Measurements from ENCODE around the gene MPV17L2.

The MPV17L2 gene

GRCh38 chr19:18192673-18193387 lies at the start of gene MPV17L2:
MPV17L2 (plus strand) TSS chr19:18193218; CDS start chr19:18193282, 64 bp downstream.
- in situ Hi-C loops (cut with HindIII; ENCODE audit: low pct_ligation_motif_present, low pct_unique_long_range_greater_than_20kb, low sequenced_read_pairs) = no loop called here
- DNase-seq = peak; percentile 99

DNA sequence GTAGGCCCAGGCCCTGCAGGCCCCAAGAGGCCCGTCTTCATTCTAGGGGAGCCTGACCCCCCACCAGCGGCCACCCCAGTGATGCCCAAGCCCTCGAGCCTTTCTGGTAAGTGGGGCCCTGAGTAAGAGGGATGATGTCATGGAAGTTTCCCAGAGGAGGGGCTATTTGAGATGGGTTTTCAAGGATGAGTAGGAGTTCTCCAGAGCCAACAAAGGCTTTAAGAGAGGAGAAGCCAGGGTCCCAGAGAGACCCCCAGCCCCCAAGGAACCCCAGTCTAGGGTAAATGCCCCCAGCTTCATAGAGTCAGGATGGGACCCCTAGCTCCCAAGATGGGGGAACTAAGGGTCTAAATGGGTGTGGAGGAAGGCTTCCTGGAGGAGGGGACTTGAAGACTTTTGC lies 49.1 kb upstream of the MPV17L2 start:
- no peak for DNase-seq
- in situ Hi-C loops (cut with HindIII; ENCODE audit: low pct_ligation_motif_present, low pct_unique_long_range_greater_than_20kb, low sequenced_read_pairs) = no loop called here

DNA sequence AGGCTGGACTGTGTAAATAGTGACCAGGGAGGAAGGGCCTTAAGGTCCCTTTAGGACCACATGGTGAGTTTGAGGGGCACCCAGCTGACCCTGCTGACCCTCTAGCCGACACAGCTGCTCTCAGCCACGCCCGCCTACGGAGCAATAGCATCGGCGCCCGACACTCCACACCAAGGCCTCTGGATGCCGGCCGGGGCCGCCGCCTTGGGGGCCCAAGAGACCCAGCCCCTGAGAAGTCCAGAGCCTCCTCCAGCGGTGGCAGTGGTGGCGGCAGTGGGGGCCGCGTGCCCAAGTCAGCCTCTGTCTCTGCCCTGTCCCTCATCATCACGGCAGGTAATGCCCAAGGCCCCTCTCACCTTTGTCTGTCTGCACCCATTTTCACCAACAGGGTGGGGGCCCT lies 48.7 kb upstream of the MPV17L2 start:
- in situ Hi-C loops (cut with HindIII; ENCODE audit: low pct_ligation_motif_present, low pct_unique_long_range_greater_than_20kb, low sequenced_read_pairs) = no loop called here
- no peak for DNase-seq

- DNase-seq = no peak
- in situ Hi-C loops (cut with HindIII; ENCODE audit: low pct_ligation_motif_present, low pct_unique_long_range_greater_than_20kb, low sequenced_read_pairs) = no loop called here
Measured at GRCh38 chr19:18144906-18145305, 48.1 kb upstream of the MPV17L2 start.

DNA sequence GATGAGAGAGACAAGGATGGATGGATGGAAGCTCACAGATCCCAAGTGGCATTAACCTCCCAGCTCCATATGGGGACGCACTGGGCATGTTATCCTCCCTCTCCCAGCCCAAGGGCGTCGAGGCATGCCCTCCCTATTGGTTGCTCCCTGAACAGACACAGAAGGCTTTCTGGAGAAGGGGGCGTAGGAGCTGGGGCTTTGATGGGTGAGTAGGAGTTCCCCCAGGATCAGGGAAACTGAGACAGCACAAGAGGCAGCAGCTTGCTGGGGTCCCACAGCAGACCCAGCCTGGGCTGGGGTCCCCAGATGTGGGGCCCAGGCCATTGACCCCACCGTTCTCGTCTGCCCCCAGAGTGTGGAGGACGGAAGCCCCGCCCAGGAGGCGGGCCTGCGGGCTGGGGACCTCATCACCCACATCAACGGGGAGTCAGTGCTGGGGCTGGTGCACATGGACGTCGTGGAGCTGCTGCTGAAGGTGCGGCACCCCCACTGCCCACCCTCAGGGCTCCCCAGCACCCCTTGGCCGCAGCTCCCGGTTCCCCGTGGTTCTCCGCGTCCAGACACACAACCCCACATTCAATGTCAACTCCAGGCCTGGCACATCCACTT lies 47.5 kb upstream of the MPV17L2 start:
- in situ Hi-C loops (cut with HindIII; ENCODE audit: low pct_ligation_motif_present, low pct_unique_long_range_greater_than_20kb, low sequenced_read_pairs) = no loop called here
- DNase-seq = no peak

GRCh38 chr19:18147396-18147795 lies 45.6 kb upstream of the MPV17L2 start:
- in situ Hi-C loops (cut with HindIII; ENCODE audit: low pct_ligation_motif_present, low pct_unique_long_range_greater_than_20kb, low sequenced_read_pairs) = no loop called here
- no peak for DNase-seq

DNA sequence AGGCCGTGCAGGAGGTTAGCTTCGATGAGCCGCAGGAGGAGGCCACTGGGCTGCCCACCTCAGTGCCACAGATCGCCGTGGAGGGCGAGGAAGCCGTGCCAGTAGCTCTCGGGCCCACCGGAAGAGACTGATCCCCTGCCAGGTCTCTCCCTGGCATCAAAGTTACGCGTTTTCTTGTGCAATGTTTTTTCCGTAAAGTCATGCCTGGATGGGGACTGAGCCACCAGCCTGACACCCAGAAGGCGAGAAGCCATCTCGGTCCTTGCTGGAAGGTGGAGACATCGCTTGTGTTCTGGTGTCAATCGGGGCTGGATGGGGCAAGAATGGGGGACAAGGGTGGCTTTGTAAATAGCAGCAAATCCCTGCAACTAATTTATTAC lies 43.4 kb upstream of the MPV17L2 start:
- no peak for DNase-seq
- in situ Hi-C loops (cut with HindIII; ENCODE audit: low pct_ligation_motif_present, low pct_unique_long_range_greater_than_20kb, low sequenced_read_pairs) = no loop called here

DNA sequence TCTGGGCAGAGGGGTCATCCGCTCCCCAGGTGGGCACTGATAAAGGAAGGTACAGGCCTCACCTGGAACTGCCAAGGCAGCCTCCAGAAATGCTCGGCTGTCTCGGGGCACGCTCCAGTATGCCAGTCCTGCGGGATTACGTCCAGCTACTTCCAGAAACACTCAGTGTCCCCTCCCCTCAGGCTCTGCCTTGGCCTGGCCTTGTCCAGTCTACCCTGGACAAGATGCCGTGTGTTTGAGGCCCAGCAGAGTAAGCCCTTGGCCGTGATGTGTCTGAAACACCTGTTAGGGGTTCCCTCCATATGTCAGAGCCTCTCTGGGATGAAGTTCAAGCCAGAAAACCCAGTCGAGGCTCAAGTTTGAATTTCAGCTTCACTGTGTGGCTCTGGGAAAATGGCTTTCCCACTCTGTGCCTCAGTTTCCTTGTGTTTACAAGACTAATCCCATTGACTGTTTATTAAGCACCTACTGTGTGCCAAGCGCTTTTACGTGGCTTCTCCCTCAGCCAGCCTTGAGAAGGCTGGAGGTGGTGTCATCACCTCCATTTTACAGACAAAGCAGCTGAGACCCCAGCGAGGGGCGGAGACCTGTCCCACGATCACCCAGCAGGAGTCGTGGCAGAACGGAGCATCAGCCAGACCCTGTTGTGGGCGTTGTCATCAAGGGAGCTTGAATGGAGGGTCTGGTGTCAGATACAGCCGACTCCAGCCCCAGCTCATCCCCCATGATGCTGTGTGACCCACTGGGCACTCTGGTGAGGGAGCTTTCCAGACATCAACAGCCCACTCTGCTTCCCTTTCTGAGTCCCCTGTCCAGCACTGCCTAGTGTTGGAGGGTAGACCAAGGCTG lies 42.0 kb upstream of the MPV17L2 start:
- DNase-seq = no peak
- in situ Hi-C loops (cut with HindIII; ENCODE audit: low pct_ligation_motif_present, low pct_unique_long_range_greater_than_20kb, low sequenced_read_pairs) = no loop called here

DNA sequence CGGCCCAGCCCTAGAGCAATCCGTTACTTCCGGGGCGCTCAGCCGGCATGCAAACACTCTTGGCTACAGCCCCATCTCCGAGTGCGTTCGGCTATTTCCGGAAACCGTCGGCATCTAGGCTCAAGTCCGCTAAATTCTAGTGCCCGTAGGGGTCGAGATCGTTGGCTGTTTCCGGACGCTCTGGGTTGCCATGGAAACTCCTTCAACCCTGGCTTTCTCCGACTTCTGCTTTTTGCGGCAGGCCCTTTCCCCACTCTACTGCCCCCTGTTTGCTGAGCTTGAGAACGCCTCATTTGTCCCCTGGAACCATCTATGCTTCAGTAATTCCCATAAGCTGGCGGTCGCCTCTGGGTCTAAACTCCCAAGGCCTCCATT lies 40.6 kb upstream of the MPV17L2 start:
- DNase-seq = peak; percentile 96
- in situ Hi-C loops (cut with HindIII; ENCODE audit: low pct_ligation_motif_present, low pct_unique_long_range_greater_than_20kb, low sequenced_read_pairs) = no loop called here

- in situ Hi-C loops (cut with HindIII; ENCODE audit: low pct_ligation_motif_present, low pct_unique_long_range_greater_than_20kb, low sequenced_read_pairs) = no loop called here
- peak; percentile 98 for DNase-seq
Measured at GRCh38 chr19:18152817-18153555, 40.0 kb upstream of the MPV17L2 start, which contains the start of gene PIK3R2. PIK3R2 (plus strand) TSS chr19:18153163; CDS start chr19:18155880, 2,717 bp downstream.

GRCh38 chr19:18153556-18154134 lies 39.4 kb upstream of the MPV17L2 start:
- DNase-seq = no peak

GRCh38 chr19:18155095-18156087 lies 37.6 kb upstream of the MPV17L2 start:
- in situ Hi-C loops (cut with HindIII; ENCODE audit: low pct_ligation_motif_present, low pct_unique_long_range_greater_than_20kb, low sequenced_read_pairs) = no loop called here
- DNase-seq = no peak

More at GRCh38 chr19:18153556-18154134, 39.4 kb upstream of the MPV17L2 start:
- in situ Hi-C loops (cut with HindIII; ENCODE audit: low pct_ligation_motif_present, low pct_unique_long_range_greater_than_20kb, low sequenced_read_pairs) = no loop called here

DNA sequence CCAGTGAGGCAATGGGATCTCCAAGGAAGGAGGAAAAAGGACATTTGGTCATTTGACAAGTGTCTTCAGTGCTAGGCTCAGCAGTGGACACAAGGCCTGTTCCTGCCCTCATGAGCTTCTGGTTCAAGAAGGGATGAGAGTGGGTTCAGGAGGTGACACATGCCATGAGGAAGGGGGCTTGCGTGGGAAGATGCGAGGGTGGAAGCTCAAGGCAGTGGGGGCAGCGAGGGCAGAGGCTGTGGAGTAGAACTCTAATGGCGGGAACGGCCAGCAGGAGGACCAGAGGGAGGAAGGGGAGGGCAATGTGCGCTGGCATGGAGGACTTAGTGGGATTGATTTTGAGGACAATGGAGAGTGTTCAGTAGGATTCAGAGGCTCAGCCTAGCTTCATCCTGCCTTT lies 36.8 kb upstream of the MPV17L2 start:
- DNase-seq = no peak
- in situ Hi-C loops (cut with HindIII; ENCODE audit: low pct_ligation_motif_present, low pct_unique_long_range_greater_than_20kb, low sequenced_read_pairs) = no loop called here

- DNase-seq = peak; percentile 30
Measured at GRCh38 chr19:18156841-18157464, 36.1 kb upstream of the MPV17L2 start.

GRCh38 chr19:18157465-18158063 lies 35.5 kb upstream of the MPV17L2 start:
- in situ Hi-C loops (cut with HindIII; ENCODE audit: low pct_ligation_motif_present, low pct_unique_long_range_greater_than_20kb, low sequenced_read_pairs) = no loop called here
- DNase-seq = no peak

More at GRCh38 chr19:18156841-18157464, 36.1 kb upstream of the MPV17L2 start:
- in situ Hi-C loops (cut with HindIII; ENCODE audit: low pct_ligation_motif_present, low pct_unique_long_range_greater_than_20kb, low sequenced_read_pairs) = no loop called here

- DNase-seq = no peak
- in situ Hi-C loops (cut with HindIII; ENCODE audit: low pct_ligation_motif_present, low pct_unique_long_range_greater_than_20kb, low sequenced_read_pairs) = no loop called here
Measured at GRCh38 chr19:18158467-18158866, 34.6 kb upstream of the MPV17L2 start.
